Measurements from ENCODE around the gene ZDHHC11B.

- TF ChIP-seq CTCF (IDR thresholded peaks at IDR 0.05): no peak
- TF ChIP-seq POLR2A (IDR thresholded peaks at IDR 0.05; ENCODE audit: low read depth): no peak
- TF ChIP-seq POLR2AphosphoS5 (IDR thresholded peaks at IDR 0.05): no peak
These were observed 124.0 kb downstream of the ZDHHC11B start for GRCh38 chr5:660491-661030.

Data from esophagus muscularis mucosa (tissue), 3 donors.